ENCODE results near the gene CIC.

DNA sequence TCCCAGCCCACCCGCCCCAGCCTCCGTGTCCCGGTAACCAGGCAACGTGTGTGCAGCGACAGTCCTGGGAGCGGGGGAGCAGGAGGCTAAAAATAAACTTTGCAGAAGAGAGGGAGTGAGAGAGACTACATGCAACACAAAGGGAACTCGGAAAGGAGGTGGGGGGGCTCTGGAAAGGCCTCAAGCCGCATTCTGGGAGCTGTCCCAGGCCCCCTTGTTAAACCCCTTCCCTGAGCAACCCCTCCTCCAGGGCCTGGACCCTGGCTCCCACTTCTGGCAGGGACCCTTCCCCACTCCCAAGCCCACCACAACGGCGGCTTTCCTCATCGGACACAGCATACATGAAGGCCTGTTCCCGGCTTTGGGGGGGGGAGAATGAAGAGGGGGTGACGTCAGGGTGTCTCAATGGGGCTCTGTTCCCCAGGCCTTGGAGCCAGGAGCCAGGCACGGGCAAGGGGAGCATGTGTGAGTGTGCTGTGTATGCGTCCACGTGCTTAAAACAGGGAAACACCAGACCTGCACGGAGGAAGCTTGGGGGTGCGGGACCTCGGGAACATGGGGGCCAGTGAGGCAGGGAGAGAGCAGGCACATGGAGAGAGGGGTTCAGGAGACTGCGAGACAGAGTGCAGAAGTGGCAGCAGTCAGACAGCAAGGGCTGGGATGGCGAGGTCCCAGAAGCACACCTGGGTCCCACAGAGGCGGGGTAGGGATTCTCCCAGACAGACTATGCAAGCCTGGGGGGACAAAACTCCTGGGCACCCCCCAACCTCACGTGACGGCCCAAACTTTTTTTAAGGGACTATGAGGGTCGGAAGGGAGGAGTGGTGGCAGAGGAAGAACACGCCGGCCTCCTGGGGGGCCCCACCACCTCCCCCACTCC is 16.4 kb upstream of the CIC start:
- no peak for TF ChIP-seq CTCF (conservative IDR thresholded peaks at IDR 0.05)
- no peak for TF ChIP-seq EZH2 (IDR thresholded peaks at IDR 0.05; ENCODE audit: low read depth)
